Thoracic aorta (tissue), 2 donors: ENCODE measurements around the gene GPR50. TPM values are rescaled to one million over a fixed set of nuclear protein-coding genes. Genes with fewer than 3 reads are reported as not detected.

Source experiments
- ATAC-seq: fragments of 150-250 bp; one replicate; pipeline ENCODE4 v1.8.0; 2017; ENCODE audit warnings: low read depth; ENCODE audit not compliant: insufficient number of reproducible peaks, low FRiP score
- DNase-seq: peaks from one replicate; pipeline ENCODE4 v3.0.0-alpha.2; 2020; ENCODE audit warnings: low spot score
- H3K27ac ChIP-seq, 2 donors: fragments of 200-600 bp; sonication (generic); 1 replicate in 1 of 2; 2 replicates in 1 of 2; pipeline ENCODE4 v1.5.1; 2016; ENCODE audit warnings: mild to moderate bottlenecking in 2 of 2, moderate library complexity in 2 of 2
- H3K27me3 ChIP-seq: fragments of 200-600 bp; sonication (generic); replicated peaks from 2 replicates; pipeline ENCODE4 v1.6.0; 2016; ENCODE audit warnings: mild to moderate bottlenecking; ENCODE audit not compliant: insufficient read depth
- H3K36me3 ChIP-seq: fragments of 200-600 bp; sonication (generic); one replicate; pipeline ENCODE4 v1.5.1; 2016
- H3K4me1 ChIP-seq, 2 donors: fragments of 200-600 bp; sonication (generic); 1 replicate in 1 of 2; 2 replicates in 1 of 2; pipeline versions ENCODE4 v1.5.1 to v1.6.0; 2016; ENCODE audit warnings: low read depth in 2 of 2, mild to moderate bottlenecking in 1 of 2; ENCODE audit not compliant: control insufficient read depth in 1 of 2
- H3K4me3 ChIP-seq: fragments of 200-600 bp; sonication (generic); 2 replicates; pipeline ENCODE4 v1.5.1; 2016; ENCODE audit warnings: mild to moderate bottlenecking
- H3K9me3 ChIP-seq: fragments of 200-600 bp; sonication (generic); 2 replicates; pipeline ENCODE4 v1.5.1; 2016
- total RNA-seq, 2 donors: library from RNA; depleted of rRNA; stranded (reverse); fragments of >200 nt; gene quantifications; one replicate each; pipeline versions ENCODE4 v1.1.0 to v1.2.3, GENCODE V29; 2016
- TF ChIP-seq, protein P1 (sequence below): fragments of 200-600 bp; sonication (generic); IDR thresholded peaks from one replicate; pipeline ENCODE4 v1.5.1; 2019; ENCODE audit warnings: antibody characterized with exemption

GPR50 gene
- total RNA-seq, 2 donors from 2014 or later, result not detected

DNA sequence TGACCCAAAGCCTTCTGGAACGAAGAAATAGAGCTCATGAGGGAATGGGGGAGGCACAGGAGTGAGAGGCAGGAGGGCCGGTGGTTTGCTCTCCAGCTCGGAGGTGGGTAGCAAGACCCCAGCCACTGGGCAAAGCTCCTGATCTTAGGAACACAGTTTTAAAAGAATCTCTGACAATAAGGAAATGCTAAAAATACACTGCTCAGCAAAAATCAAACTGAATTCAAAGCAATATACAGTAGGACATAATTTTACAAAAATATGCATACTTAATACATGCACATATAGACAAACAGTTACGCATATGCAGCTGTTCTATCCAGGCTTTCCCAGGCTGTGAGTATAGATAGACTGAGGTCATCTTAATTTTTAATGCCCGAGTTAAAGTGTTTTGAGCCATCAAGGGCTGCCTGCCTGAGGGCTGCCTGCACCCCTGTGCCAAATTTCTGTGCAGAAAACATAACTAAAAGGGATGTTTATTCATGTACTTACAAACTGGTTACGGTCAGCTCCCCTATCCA, 6.9 kb downstream of the GPR50 start:
- Histone ChIP-seq H3K4me3 (no peak overlapping the region), H3K27ac (no peak overlapping the region), H3K4me1 (no peaks in the 10 kb centered on the region), H3K27me3 (no peaks in the 10 kb centered on the region), H3K36me3 (no peaks in the 10 kb centered on the region), H3K9me3 (no peaks in the 10 kb centered on the region)
- TF ChIP-seq, protein P1, sequence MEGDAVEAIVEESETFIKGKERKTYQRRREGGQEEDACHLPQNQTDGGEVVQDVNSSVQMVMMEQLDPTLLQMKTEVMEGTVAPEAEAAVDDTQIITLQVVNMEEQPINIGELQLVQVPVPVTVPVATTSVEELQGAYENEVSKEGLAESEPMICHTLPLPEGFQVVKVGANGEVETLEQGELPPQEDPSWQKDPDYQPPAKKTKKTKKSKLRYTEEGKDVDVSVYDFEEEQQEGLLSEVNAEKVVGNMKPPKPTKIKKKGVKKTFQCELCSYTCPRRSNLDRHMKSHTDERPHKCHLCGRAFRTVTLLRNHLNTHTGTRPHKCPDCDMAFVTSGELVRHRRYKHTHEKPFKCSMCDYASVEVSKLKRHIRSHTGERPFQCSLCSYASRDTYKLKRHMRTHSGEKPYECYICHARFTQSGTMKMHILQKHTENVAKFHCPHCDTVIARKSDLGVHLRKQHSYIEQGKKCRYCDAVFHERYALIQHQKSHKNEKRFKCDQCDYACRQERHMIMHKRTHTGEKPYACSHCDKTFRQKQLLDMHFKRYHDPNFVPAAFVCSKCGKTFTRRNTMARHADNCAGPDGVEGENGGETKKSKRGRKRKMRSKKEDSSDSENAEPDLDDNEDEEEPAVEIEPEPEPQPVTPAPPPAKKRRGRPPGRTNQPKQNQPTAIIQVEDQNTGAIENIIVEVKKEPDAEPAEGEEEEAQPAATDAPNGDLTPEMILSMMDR, result no peak
- DNase-seq, result no peak
- no peak for ATAC-seq

DNA sequence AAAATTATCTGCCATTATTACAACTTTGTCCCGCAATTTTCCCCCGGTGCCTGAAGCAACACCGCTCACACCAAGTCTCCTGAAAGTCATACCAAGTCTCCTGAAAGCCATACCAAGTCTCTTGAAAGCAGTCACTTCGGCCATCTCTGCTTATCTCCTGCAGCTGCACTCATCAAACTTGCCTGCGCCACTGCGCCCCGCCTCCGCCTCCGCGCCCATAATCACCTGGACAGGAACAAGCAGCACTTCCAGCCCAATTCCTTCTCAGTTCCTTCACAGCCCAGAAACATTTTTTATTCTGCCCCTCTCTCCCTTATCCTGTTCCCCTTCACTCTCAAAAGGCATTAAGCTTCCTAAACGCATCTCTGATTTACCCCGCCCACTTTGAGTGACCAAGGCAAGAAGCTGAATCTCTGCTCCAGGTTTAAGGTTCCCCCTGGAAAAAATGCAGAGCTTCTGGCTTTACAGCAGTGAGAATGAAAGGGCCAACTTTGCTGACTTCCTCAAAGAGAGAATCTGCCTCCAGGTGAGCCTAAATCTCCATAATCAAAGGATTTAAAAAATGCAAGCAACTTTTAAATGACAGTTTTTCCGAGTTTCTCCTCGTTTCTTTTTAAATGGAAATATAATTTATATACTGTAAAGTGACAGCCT, 7.7 kb downstream of the GPR50 start:
- no peak for ATAC-seq
- Histone ChIP-seq H3K27ac (no peak overlapping the region), H3K4me3 (no peak overlapping the region), H3K27me3 (no peaks in the 10 kb centered on the region), H3K9me3 (no peaks in the 10 kb centered on the region), H3K36me3 (no peaks in the 10 kb centered on the region), H3K4me1 (no peaks in the 10 kb centered on the region)
- no peak for DNase-seq
- TF ChIP-seq, protein P1, result no peak

DNA sequence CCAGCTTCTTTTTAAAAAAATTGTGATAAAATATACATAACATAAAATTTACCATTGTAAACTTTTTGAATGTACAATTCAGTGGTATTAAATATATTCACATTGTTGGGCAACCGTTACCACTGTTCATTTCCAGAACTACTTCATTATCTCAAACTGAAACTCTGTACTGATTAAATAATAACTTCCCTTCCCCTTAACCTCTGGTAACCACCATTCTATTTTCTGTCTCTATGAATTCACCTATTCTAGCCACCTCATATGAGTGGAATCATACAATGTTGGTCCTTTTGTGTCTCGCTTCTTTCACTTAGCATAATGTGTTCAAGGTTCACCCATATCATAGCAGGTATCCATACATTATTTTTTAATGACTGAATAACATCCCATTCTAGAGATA, 8.3 kb downstream of the GPR50 start:
- TF ChIP-seq, protein P1, result no peak
- Histone ChIP-seq H3K36me3 (no peaks in the 10 kb centered on the region), H3K4me1 (no peaks in the 10 kb centered on the region), H3K9me3 (no peaks in the 10 kb centered on the region), H3K27ac (no peak overlapping the region), H3K4me3 (no peak overlapping the region), H3K27me3 (no peaks in the 10 kb centered on the region)
- no peak for ATAC-seq
- DNase-seq, result no peak

DNA sequence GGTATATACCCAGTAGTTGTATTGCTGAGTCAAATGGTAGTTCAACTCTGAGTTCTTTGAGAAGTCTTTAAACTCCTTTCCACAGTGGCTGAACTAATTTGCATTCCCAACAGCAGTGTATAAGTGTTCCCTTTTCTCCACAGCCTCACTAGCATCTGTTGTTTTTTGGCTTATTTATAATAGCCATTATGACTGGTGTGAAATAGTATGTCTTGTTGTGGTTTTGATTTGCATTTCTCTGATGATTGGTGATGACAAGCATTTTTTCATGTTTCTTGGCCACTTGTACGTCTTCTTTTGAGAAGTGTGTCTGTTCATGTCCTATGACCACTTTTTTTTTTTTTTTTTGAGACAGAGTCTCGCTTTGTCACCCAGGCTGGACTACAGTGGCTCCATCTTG, 30.5 kb downstream of the GPR50 start:
- no peak for DNase-seq
- Histone ChIP-seq H3K9me3 (no peaks in the 10 kb centered on the region), H3K4me3 (no peak overlapping the region), H3K4me1 (no peaks in the 10 kb centered on the region), H3K27ac (no peak overlapping the region), H3K27me3 (no peaks in the 10 kb centered on the region), H3K36me3 (no peaks in the 10 kb centered on the region)
- no peak for ATAC-seq
- TF ChIP-seq, protein P1, result no peak

DNA sequence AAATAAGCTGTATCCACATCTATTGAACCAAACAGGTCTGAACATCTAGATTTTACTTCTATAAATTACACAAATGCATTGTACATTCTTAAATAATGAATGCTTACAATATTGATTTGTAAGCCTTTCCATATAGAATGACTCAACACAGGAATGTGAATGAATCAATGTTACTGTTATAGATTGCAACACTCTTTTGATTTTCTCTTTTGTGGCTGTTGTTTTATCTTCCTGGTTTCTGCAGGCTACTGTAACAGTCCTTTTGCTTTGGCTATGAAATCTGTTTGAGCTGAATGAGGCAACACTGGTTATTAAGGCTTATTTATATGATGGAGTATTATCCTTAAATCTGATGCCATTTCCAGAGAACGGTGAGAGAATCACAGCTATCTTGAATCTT, 49.5 kb downstream of the GPR50 start:
- Histone ChIP-seq H3K27me3 (no peaks in the 10 kb centered on the region), H3K27ac (no peak overlapping the region), H3K9me3 (no peaks in the 10 kb centered on the region), H3K36me3 (no peaks in the 10 kb centered on the region), H3K4me1 (no peaks in the 10 kb centered on the region), H3K4me3 (no peak overlapping the region)
- no peak for ATAC-seq
- DNase-seq, result no peak
- TF ChIP-seq, protein P1, result no peak
